HG03095 (cell line): Measurements from ENCODE around the gene SLC27A2.

ENCODE experiments used
- ATAC-seq: cut with Tn5 transposase; IDR thresholded peaks from one replicate; pipeline ENCODE4 v1.9.1; 2021; ENCODE audit warnings: moderate library complexity; ENCODE audit not compliant: unreplicated experiment

The SLC27A2 gene

GRCh38 chr15:50233192-50233736 is 51.3 kb downstream of the SLC27A2 start:
- no peak for ATAC-seq

- ATAC-seq, result no peak
Measured at GRCh38 chr15:50234764-50235163, 52.8 kb downstream of the SLC27A2 start.

GRCh38 chr15:50235794-50236193 is 53.8 kb downstream of the SLC27A2 start:
- ATAC-seq, result no peak

GRCh38 chr15:50236433-50236832 is 54.4 kb downstream of the SLC27A2 start:
- no peak for ATAC-seq

DNA sequence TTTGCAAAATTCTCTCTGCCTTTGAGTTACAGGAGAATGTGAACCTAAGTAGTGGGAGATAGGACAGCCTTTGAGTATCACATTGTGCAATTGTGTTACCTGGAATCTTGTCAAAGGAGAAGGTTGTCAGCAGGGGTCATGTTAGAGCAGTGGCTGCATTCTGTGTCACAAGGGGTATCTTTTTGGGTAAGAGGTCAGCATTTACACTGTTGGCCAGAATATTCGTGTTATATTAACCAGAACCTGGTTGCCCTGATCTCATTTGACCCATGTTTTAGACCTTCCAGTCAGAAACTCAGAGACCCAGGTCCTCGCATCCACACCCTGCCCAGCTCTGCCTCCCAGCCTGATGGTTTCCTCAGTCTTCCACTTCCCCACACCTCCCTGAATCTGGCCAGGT is 56.3 kb downstream of the SLC27A2 start:
- no peak for ATAC-seq

DNA sequence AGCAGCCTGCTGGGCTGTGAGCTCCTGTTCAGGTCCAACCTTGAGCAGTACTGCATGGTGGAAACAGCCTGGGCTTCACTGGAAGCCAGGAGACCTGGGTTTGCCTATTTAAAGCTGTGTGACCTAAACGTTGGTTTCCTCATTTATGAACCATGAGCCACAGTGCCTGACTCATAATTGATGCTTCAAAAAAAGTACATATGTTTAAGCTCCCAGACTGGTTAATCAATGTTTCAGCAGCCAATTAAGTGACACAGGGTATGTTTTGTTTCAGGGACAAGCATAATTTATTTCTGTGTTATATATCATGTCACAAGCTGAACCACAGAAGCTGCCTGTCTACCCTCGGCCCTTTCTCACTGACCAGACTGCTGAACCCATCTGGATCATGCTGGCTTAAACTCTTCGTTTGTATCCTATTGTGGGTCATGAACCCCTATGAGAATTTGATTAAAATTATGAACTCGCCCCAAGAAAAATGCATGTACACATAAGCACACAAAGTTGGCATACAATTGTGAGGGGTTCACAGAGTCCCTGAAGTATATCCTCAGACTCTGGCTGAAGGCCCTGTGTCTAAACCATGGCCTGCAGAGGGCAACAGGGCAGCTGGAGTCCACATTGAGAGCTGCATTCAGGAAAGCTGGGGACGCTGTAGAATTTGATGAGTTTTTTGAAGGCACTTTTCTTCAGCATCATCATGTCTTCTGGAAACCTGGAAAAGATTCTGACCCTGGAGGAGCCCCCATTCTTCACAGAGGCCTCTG is 59.9 kb downstream of the SLC27A2 start:
- no peak for ATAC-seq

DNA sequence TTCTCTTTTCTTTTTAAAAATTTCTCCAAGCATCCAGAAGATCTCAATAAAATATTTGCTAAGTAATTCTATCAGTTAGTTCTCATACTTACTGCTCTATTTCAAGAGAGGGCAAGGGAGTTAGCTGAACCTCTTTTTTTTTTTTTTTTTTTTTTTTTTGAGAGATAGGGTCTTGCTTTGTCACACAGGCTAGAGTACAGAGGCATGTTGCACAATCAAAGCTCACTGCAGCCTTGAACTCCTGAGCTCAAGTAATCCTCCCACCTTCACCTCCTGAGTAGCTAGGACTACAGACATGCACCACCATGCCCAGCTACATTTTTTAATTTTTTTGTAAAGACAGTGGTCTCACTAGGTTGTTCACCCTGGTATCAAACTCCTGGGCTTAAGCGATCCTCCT is 62.2 kb downstream of the SLC27A2 start:
- no peak for ATAC-seq

- no peak for ATAC-seq
Measured at GRCh38 chr15:50244959-50245624, 63.1 kb downstream of the SLC27A2 start.

DNA sequence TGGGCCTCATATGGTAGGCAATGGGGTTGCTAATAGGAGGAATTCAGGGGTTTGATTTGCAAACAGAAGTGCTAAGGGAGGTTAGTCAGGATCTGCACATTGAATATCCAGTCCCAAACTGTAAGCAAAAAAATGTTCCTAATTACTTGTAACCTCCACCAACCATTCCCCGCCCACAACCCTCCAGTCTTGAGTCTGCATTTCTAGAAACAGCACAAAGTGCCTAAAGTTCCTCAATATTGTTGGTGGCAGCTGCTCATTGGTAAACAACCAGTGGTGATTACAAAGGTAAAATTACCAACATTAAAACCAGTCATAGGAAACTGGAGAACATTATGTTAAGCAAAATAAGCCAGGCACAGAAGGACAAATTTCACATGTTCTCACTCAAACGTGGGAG is 64.6 kb downstream of the SLC27A2 start:
- no peak for ATAC-seq

GRCh38 chr15:50247819-50248655 is 66.0 kb downstream of the SLC27A2 start:
- ATAC-seq, result peak; percentile 90

DNA sequence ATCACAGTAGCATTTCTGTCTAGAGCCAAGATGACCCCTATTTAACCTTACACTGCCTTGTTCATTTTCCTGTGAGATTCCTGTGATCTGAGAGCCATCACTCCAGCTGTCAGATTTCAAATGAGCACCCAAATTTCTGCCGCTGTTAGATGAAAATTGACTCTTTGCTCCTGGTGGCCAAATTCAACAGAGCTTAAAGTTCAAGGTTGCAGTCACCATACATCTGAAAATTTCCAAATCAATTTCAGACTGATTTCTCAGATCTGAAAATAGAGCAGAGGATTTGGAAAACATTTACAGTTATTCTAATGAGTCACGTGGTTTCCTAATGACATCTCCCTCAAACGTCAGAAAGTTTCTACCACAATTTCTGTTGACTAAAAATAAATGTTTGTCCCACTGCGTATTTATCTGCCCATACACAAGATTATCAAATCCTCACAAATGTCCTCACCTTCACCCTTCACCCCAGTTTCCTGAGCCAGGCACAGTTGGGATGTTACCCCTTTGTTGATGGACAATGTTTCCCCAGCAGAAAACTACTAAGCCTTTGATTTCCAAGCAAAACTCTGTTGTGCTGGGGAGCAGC is 67.1 kb downstream of the SLC27A2 start:
- no peak for ATAC-seq

DNA sequence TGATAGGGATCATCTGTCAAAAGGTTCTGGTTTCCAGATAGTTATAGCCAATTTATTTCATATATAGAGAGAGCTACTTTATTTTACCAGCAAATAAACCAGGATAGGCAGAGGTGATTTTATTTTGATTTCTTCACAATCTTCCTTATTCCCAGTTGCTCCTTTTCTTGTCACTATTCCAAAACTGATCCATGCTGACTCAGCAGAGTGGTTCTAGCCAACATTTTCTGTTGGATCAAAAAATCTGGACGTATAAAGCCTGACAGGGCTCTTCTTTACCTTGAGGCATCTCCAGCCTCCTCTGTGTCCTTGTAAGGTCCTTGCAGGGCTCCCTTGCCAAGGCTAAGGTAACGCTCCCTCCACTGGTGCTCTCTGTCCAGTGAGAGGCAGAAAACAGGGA is 67.7 kb downstream of the SLC27A2 start:
- no peak for ATAC-seq

DNA sequence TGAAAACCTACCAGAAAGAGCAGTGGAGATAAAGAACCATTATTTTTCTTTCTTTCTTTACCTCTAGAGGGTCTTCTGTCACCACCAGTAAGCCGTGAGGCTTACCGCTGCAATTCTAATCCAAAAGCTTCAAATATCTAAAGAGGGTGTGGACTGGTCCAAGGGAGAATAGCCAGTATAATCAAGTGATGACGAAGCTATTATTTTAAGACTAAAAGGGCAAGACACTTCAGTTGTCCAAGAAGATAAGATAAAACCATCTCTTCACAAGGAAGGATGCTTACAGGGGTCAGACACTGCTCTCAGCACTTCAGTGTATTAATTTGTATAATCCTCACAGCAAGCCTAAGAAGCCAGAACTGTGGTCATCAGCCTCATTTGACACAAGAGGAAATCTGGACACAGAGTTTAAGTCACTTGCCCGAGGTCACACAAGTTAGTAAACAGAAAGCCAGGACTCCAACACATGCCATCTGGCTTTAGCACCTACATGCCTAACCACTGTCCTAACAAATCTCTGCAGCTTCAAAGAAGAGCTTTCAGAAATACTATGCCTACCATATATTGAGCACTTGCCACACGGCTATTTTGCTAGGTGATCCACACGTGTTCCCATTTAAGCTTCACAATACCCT is 68.9 kb downstream of the SLC27A2 start:
- no peak for ATAC-seq

DNA sequence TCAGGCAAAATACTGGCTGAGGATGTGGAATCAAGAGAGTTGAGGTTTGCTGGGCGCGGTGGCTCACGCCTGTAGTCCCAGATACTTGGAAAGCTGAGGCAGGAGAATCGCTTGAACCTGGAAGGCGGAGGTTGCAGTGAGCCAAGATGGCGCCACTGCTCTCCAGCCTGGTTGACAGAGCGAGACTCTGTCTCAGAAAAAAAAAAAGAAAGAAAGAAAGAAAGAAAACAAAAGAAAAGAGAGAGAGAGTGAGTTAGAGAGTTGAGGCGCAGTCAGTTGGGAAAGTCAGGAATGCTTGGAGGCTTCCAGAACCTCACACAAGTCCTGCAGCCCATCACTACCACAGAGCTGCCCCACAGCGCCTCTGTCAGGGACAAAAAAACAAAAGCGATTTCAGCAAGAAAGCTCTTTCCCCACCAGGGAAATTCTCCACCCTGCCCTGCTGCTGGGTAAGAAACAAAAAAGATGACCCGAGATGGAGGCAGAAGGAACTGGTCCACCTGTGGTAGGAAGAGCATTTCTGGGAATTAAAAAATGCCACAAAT is 69.7 kb downstream of the SLC27A2 start:
- ATAC-seq, result no peak

DNA sequence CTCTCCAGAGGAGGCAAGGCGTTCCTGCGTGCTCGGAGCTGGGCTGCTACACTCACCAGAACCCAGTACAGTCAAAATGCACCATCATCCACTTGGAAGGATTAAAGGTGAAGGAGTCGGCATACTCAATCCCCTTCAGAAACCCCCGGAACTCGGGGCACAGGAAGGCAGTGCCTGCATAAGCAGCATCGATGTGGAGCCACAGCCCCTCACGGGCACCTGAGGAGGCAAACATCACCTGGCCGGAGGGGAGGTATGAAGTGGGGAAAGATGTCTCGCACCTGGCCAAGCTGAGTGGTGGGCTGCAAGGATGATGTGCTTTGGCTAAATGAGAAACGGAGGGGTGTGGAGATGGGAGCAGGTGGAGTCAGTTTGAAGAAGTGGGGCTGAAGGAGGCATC is 70.6 kb downstream of the SLC27A2 start:
- no peak for ATAC-seq

DNA sequence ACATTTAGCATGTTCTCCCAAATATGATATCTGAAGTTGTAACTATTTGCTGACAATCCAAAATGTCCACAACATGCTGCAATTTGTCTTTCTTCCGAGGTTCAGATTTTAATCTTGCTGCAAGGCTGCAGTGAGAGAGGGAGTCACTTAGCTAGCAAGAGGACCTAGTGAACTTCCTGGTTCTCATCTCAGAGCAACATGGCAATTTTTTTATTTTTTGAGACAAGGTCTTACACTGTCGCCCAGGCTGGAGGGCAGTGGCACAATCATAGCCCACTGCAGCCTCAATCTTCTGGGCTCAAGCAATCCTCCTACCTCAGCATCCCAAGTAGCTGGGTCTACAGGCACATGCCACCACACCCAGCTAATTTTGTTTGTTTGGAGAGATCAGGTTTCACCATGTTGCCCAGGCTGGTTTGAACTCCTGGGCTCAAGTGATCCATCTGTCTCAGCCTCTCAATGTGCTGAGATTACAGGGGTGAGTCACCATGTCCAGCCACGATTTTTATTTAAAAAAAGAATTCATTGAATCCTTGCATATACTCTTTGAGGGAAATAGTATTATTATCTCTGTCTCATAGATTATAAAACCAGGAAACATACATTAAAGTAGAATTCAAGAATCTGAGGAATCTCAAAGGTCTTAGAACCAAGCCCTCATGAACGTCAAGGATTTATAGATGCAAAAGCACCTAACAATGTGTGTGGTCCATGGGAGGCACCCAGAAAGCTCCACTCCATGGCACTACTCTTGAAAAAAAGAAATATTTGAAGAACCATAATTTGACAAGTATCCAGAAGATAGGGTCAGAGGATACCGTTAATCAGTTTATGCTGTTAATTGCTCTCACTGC is 74.4 kb downstream of the SLC27A2 start:
- ATAC-seq, result no peak

- no peak for ATAC-seq
Measured at GRCh38 chr15:50257332-50257731, 75.3 kb downstream of the SLC27A2 start.

DNA sequence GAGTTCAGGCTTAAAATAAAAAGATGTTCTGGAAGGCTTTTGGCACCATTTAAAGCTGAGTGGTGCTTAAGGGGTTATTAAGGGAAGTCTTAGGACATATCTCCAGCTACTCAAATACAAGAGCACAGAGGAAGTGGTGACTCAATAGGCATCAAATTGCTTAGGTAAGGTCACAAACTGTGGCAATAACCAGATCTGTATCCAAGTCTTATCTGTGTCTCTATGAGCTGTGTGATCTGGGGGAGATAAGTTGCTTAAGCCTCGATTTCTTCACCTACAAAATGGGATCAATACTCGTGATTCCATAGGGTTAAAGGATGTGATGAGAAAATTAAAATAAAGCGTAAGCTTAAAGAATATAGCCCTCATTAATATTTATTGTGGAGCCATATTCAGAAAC is 75.9 kb downstream of the SLC27A2 start:
- no peak for ATAC-seq

- ATAC-seq, result no peak
Measured at GRCh38 chr15:50259276-50259675, 77.3 kb downstream of the SLC27A2 start.
